Measurements from ENCODE around the gene RUFY1.
"Not testable (repeated sequence)": the region's sequence is repeated elsewhere in the genome, so short reads cannot be mapped to it uniquely, and the experiment has no call there.

DNA sequence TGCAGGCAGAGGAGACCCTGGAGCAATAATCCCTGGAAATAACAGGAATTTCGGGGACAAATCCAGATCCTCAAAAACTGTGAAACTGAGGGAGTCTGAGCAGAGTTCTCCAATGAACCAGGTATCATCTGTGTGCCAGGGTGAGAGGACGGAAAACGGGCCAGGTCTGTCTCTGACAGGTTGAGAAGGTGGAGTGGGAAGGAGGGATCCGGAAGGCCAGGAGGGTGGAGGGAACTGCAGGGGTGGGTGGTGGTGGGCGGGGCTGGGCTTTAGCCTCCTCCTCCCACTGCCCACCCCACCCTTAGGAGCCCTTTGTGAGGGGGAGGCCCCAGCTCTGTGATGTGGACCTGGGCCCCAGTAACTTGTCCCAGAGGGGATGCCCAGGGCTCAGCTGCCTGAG is 28.2 kb upstream of the RUFY1 start:
- not testable (repeated sequence) for TF ChIP-seq POLR2AphosphoS5, CTCF, POLR2A (IDR thresholded peaks at IDR 0.05)

Data from prostate gland (tissue), 2 donors.